Parathyroid adenoma (tissue), 2 donors: ENCODE measurements around the gene NECAP2.

Source experiments
- H2AFZ ChIP-seq: fragments of 300-600 bp; sonication (generic); one replicate; pipeline ENCODE4 v1.7.0; 2017; ENCODE audit warnings: antibody characterized with exemption, mild to moderate bottlenecking
- H3K27ac ChIP-seq: fragments of 300-600 bp; sonication (generic); one replicate; pipeline ENCODE4 v1.7.0; 2017
- H3K27me3 ChIP-seq: fragments of 300-600 bp; sonication (generic); one replicate; pipeline ENCODE4 v1.7.0; 2017; ENCODE audit warnings: low read length; ENCODE audit not compliant: control insufficient read depth, insufficient read depth
- H3K36me3 ChIP-seq: fragments of 300-600 bp; sonication (generic); one replicate; pipeline ENCODE4 v1.7.0; 2017; ENCODE audit warnings: low read length; ENCODE audit not compliant: control insufficient read depth, insufficient read depth
- H3K4me1 ChIP-seq: fragments of 300-600 bp; sonication (generic); one replicate; pipeline ENCODE4 v1.7.0; 2017; ENCODE audit warnings: control low read depth
- H3K4me2 ChIP-seq: fragments of 300-600 bp; sonication (generic); one replicate; pipeline ENCODE4 v1.7.0; 2017; ENCODE audit warnings: low read length
- H3K4me3 ChIP-seq: fragments of 300-600 bp; sonication (generic); one replicate; pipeline ENCODE4 v1.7.0; 2017; ENCODE audit warnings: low read depth, low read length
- H3K79me2 ChIP-seq: fragments of 300-600 bp; sonication (generic); one replicate; pipeline ENCODE4 v1.7.0; 2017; ENCODE audit warnings: control low read depth
- H3K9ac ChIP-seq: fragments of 300-600 bp; sonication (generic); one replicate; pipeline ENCODE4 v1.7.0; 2017; ENCODE audit warnings: mild to moderate bottlenecking
- H3K9me3 ChIP-seq: fragments of 300-600 bp; sonication (generic); one replicate; pipeline ENCODE4 v1.7.0; 2017; ENCODE audit warnings: low read length; ENCODE audit not compliant: control insufficient read depth
- TF ChIP-seq, protein P1 (sequence below): fragments of 300-600 bp; sonication (generic); IDR thresholded peaks from one replicate; pipeline ENCODE4 v1.7.0; 2017; ENCODE audit warnings: antibody characterized with exemption, mild to moderate bottlenecking
- donor health status: primary hyperparathyroidism.

Gene NECAP2, protein sequence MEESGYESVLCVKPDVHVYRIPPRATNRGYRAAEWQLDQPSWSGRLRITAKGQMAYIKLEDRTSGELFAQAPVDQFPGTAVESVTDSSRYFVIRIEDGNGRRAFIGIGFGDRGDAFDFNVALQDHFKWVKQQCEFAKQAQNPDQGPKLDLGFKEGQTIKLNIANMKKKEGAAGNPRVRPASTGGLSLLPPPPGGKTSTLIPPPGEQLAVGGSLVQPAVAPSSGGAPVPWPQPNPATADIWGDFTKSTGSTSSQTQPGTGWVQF

DNA sequence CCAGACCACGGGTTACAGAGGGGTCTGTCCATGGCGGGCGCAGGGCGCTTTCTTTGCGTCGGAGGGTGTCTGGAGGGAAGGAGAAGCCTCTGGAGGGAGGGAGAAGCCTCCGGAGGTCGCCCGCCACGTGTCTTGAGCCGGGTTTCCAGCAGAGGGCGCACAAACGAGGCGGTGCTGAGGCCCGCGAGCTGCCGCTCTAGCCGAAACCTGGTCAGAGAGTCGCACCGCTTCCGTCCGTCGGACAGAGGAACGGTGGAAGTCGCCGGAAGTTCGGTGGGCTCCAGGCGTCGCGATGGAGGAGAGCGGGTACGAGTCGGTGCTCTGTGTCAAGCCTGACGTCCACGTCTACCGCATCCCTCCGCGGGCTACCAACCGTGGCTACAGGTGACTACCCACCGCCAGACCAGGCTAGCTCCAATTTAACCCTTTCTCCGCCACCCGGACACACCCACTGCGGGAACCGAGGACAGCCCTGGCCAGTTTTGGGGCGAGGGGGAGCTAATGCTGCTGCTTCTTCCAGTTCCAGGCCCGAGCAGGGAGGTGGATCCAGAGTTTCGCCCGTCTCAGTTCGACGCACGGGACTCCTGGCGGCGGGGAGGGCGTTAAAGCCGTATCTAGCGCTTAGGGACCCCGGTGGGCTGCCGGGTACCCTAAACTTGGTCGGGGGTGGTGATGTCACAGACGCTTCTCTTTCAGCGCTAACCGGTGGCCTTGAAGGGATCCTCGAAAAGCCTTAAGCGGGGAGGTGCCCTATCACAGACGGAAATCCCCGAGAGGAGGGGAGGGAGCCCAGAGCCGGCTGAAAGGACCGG lies at the start of gene NECAP2:
TSS of gene NECAP2 (plus strand) at position 255 of the 812 bp plus-strand sequence. CDS start at position 293, 38 bp downstream.
- TF ChIP-seq, protein P1, sequence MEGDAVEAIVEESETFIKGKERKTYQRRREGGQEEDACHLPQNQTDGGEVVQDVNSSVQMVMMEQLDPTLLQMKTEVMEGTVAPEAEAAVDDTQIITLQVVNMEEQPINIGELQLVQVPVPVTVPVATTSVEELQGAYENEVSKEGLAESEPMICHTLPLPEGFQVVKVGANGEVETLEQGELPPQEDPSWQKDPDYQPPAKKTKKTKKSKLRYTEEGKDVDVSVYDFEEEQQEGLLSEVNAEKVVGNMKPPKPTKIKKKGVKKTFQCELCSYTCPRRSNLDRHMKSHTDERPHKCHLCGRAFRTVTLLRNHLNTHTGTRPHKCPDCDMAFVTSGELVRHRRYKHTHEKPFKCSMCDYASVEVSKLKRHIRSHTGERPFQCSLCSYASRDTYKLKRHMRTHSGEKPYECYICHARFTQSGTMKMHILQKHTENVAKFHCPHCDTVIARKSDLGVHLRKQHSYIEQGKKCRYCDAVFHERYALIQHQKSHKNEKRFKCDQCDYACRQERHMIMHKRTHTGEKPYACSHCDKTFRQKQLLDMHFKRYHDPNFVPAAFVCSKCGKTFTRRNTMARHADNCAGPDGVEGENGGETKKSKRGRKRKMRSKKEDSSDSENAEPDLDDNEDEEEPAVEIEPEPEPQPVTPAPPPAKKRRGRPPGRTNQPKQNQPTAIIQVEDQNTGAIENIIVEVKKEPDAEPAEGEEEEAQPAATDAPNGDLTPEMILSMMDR: peak; percentile 83
- H3K27ac ChIP-seq: peak within 1 kb of the TSS; percentile 65
- peak within 1 kb of the TSS; percentile 92 for H3K4me3 ChIP-seq
- H3K79me2 ChIP-seq: peaks cover 6% of the 10 kb centered on the region
- H3K27me3 ChIP-seq: no peaks in the 10 kb centered on the region
- no peaks in the 10 kb centered on the region for H3K4me1 ChIP-seq
- H3K9ac ChIP-seq: no peak within 1 kb of the TSS
- H2AFZ ChIP-seq: peak within 1 kb of the TSS; percentile 87
- no peaks in the 10 kb centered on the region for H3K36me3 ChIP-seq
- H3K9me3 ChIP-seq: no peaks in the 10 kb centered on the region
- peak within 1 kb of the TSS; percentile 86 for H3K4me2 ChIP-seq

DNA sequence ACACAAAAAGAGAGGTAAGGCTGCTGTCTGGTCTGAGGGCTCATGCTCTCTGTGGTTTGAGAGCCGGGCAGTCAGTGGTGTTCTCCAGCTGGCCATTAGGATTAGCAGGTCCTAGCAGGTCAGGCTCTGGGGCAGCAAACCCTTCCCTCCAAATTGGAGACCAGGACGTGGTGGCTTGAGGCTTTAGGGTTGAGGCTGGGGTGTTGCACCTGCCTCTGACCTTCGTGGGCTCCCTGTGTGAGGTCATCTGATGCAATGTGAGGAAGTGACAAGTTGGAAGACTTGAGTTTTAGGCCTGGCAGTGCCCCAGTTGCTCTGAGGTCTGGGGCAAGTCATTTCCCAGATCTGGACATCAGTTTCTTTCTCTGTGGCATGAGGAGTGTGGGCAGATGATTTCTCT lies 49.1 kb upstream of the NECAP2 start:
- Histone ChIP-seq H3K9ac (no peak overlapping the region), H3K27me3 (no peaks in the 10 kb centered on the region), H3K4me1 (peaks cover 14% of the 10 kb centered on the region), H3K4me2 (no peak overlapping the region), H3K36me3 (no peaks in the 10 kb centered on the region), H3K79me2 (peaks cover 24% of the 10 kb centered on the region), H3K27ac (peak overlapping the region; percentile 24), H2AFZ (no peak overlapping the region), H3K9me3 (no peaks in the 10 kb centered on the region), H3K4me3 (no peak overlapping the region)
- TF ChIP-seq, protein P1: no peak

DNA sequence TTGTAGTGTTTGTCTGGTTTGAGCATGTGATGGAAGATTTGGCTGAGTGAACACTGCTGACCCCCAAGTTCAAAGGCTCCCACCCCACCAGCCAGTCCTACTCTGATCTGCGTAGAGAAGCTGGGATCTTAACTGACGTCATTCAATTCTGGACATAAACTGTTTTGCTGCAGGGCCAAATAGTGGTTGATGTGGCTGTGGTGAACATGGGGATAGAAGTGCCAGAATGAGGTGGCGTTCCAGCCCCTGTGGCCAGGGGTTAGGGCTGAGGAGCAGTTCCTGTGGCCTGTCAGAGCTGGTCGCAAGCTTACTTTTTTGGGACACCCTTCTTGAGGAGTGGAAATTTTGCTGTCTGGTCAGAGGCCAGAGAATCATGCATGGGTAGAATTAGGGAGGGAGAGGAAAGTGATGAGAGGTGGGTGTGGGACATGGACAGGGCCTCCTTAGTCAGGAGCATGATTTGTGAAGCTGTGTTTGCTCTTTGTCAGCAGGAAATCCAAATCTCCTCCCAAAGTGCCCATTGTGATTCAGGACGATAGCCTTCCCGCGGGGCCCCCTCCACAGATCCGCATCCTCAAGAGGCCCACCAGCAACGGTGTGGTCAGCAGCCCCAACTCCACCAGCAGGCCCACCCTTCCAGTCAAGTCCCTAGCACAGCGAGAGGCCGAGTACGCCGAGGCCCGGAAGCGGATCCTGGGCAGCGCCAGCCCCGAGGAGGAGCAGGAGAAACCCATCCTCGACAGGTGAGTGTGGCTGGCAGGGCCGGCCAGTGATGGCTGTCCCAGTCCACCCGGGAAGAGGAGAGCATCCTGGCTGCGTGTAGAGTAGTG lies 47.6 kb upstream of the NECAP2 start:
- H3K36me3 ChIP-seq: no peaks in the 10 kb centered on the region
- no peak overlapping the region for H3K4me3 ChIP-seq
- H3K9me3 ChIP-seq: no peaks in the 10 kb centered on the region
- no peaks in the 10 kb centered on the region for H3K27me3 ChIP-seq
- no peak overlapping the region for H3K9ac ChIP-seq
- no peak overlapping the region for H3K27ac ChIP-seq
- peak overlapping the region; percentile 4 for H3K4me2 ChIP-seq
- peaks cover 21% of the 10 kb centered on the region for H3K79me2 ChIP-seq
- TF ChIP-seq, protein P1: no peak
- H3K4me1 ChIP-seq: peaks cover 12% of the 10 kb centered on the region
- H2AFZ ChIP-seq: no peak overlapping the region

DNA sequence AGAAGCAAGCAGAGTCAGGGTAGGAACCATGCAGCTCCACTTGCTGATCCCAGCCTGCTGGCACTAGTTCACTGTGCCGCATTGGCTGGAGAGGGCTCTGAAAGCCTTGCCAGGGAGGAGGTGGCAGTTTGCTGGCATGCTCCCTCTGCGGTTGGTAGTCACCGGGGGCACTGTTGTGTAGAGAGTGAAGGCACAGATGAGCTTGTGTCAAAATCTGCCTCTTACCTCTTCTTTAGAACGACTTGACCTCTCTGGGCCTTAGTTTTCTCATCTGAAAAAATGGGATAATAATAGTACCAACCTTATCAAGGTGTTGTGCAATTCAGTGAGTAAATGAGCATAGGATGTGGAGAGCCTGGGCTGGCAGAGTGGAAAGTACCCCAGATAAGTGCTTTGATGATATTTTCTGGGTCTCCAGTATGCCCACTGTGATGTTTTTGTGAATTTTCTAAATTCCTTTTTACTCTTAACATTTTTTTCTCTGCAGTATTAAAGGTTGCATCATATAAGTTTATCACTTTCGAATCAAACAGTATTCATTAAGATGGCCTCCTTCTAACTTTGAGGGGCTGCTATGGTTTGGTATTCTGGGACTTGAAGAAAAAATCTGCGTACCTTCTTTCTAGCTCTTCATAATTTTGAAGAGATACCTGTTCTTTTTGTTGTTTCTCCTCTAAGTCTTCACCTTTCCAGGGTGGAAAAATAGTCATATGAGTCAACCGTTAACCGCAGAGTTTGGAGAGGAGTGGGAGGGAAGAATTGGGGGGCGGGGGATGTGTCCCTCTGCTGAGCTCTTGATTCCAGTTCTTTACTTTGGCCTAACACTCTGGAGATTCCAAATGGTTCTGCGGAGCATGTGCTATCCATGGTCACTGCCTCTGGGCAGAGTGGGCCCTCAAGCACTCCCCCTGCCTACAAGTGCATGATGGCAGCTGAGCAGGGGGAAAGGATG lies 46.7 kb upstream of the NECAP2 start:
- Histone ChIP-seq H3K9ac (no peak overlapping the region), H3K79me2 (peaks cover 21% of the 10 kb centered on the region), H3K4me1 (peaks cover 12% of the 10 kb centered on the region), H3K27ac (no peak overlapping the region), H3K9me3 (no peaks in the 10 kb centered on the region), H2AFZ (no peak overlapping the region), H3K36me3 (no peaks in the 10 kb centered on the region), H3K27me3 (no peaks in the 10 kb centered on the region), H3K4me3 (no peak overlapping the region), H3K4me2 (no peak overlapping the region)
- TF ChIP-seq, protein P1: no peak
